Tibial artery (tissue), 4 donors: ENCODE data around the gene SMYD3.

Experiments used
- DNase-seq, 2 donors: peaks; one replicate each; pipeline ENCODE4 v3.0.0-alpha.2; 2019
- H3K27ac ChIP-seq, 2 donors: fragments of 200-600 bp; sonication (generic) in 1 of 2; 1 replicate in 1 of 2; 2 replicates in 1 of 2; pipeline ENCODE4 v1.5.1; 2018 to 2019; ENCODE audit warnings: mild to moderate bottlenecking in 1 of 2
- H3K27me3 ChIP-seq, 2 donors: fragments of 200-600 bp; sonication (generic) in 1 of 2; one replicate each; pipeline versions ENCODE4 v1.5.1 to v1.6.0; 2016 to 2019
- H3K36me3 ChIP-seq, 3 donors: fragments of 200-600 bp; sonication (generic) in 2 of 3; one replicate each; pipeline ENCODE4 v1.5.1; 2016 to 2019; ENCODE audit warnings: mild to moderate bottlenecking in 2 of 3
- H3K4me1 ChIP-seq, 4 donors: fragments of 200-600 bp; sonication (generic) in 2 of 4; 1 replicate in 3 of 4; 2 replicates in 1 of 4; pipeline ENCODE4 v1.5.1; 2016 to 2019
- H3K4me3 ChIP-seq, 2 donors: fragments of 200-600 bp; sonication (generic) in 1 of 2; 1 replicate in 1 of 2; 2 replicates in 1 of 2; pipeline ENCODE4 v1.5.1; 2018 to 2019; ENCODE audit warnings: mild to moderate bottlenecking in 2 of 2
- H3K9me3 ChIP-seq, 3 donors: fragments of 200-600 bp; sonication (generic) in 1 of 3; one replicate each; pipeline ENCODE4 v1.5.1; 2016 to 2019
- CTCF ChIP-seq, 2 experiments: fragments of 200-600 bp in 1 of 2; fragments of 450-650 bp in 1 of 2; IDR thresholded peaks; one replicate each; pipeline ENCODE4 v1.5.1; 2017 to 2019; ENCODE audit warnings: antibody characterized with exemption in 2 of 2, mild to moderate bottlenecking in 1 of 2, moderate library complexity in 1 of 2
- intact Hi-C: fragments of 100-400 bp; cut with DNase I; formaldehyde crosslinking; loops from one replicate; pipeline ENCODE4 v1.15.0; 2023; ENCODE audit warnings: low total_unique reads

SMYD3 gene

GRCh38 chr1:246390855-246391254, 116.2 kb downstream of the SMYD3 start:
- intact Hi-C loops = no loop called here
- TF ChIP-seq CTCF (IDR thresholded peaks at IDR 0.05) = no peak
- Histone ChIP-seq H3K36me3 (no peaks in the 10 kb centered on the region), H3K27ac (no peak overlapping the region), H3K9me3 (peaks cover 0 to 13% (median 6%) of the 10 kb centered on the region in 3 donors), H3K27me3 (no peaks in the 10 kb centered on the region), H3K4me3 (no peak overlapping the region), H3K4me1 (no peaks in the 10 kb centered on the region)
- no peak for DNase-seq

- Histone ChIP-seq H3K9me3 (no peaks in the 10 kb centered on the region), H3K4me3 (no peak overlapping the region), H3K4me1 (no peaks in the 10 kb centered on the region), H3K36me3 (no peaks in the 10 kb centered on the region), H3K27me3 (no peaks in the 10 kb centered on the region), H3K27ac (no peak overlapping the region)
- no peak for TF ChIP-seq CTCF (IDR thresholded peaks at IDR 0.05)
- intact Hi-C loops = no loop called here
- no peak for DNase-seq
Observed at GRCh38 chr1:246384616-246385015, 122.5 kb downstream of the SMYD3 start.

- no peak for DNase-seq
- intact Hi-C loops = no loop called here
- Histone ChIP-seq H3K36me3 (no peaks in the 10 kb centered on the region), H3K27me3 (no peaks in the 10 kb centered on the region), H3K4me1 (no peaks in the 10 kb centered on the region), H3K4me3 (no peak overlapping the region), H3K9me3 (no peaks in the 10 kb centered on the region), H3K27ac (no peak overlapping the region)
- no peak for TF ChIP-seq CTCF (IDR thresholded peaks at IDR 0.05)
Observed at GRCh38 chr1:246383791-246384190, 123.3 kb downstream of the SMYD3 start.

GRCh38 chr1:246383239-246383589, 123.9 kb downstream of the SMYD3 start:
- Histone ChIP-seq H3K4me1 (no peaks in the 10 kb centered on the region), H3K4me3 (no peak overlapping the region), H3K9me3 (no peaks in the 10 kb centered on the region), H3K36me3 (no peaks in the 10 kb centered on the region), H3K27me3 (no peaks in the 10 kb centered on the region), H3K27ac (no peak overlapping the region)
- DNase-seq = no peak
- intact Hi-C loops = no loop called here
- TF ChIP-seq CTCF (IDR thresholded peaks at IDR 0.05) = no peak

GRCh38 chr1:246382589-246383238, 124.4 kb downstream of the SMYD3 start:
- Histone ChIP-seq H3K4me1 (no peaks in the 10 kb centered on the region), H3K27me3 (no peaks in the 10 kb centered on the region), H3K4me3 (no peak overlapping the region), H3K9me3 (no peaks in the 10 kb centered on the region), H3K36me3 (no peaks in the 10 kb centered on the region), H3K27ac (no peak overlapping the region)
- intact Hi-C loops = no loop called here
- no peak for DNase-seq
- TF ChIP-seq CTCF (IDR thresholded peaks at IDR 0.05) = no peak

GRCh38 chr1:246381452-246381851, 125.6 kb downstream of the SMYD3 start:
- no peaks in the 10 kb centered on the region for H3K27me3 ChIP-seq
- H3K4me3 ChIP-seq = no peak overlapping the region
- no peak for TF ChIP-seq CTCF (IDR thresholded peaks at IDR 0.05)
- H3K4me1 ChIP-seq = no peaks in the 10 kb centered on the region
- intact Hi-C loops = no loop called here
- no peak for DNase-seq
- H3K36me3 ChIP-seq = no peaks in the 10 kb centered on the region
- H3K27ac ChIP-seq = no peak overlapping the region
- no peaks in the 10 kb centered on the region for H3K9me3 ChIP-seq
